Progenitor cell of endocrine pancreas (in vitro differentiated cells): ENCODE data around the gene OTUB2. TPM values are rescaled to one million over a fixed set of nuclear protein-coding genes. Genes with fewer than 3 reads are reported as not detected.

Experiments used
- DNase-seq: peaks from one replicate; pipeline ENCODE4 v3.0.0; 2021; ENCODE audit warnings: low spot score; ENCODE audit not compliant: unreplicated experiment
- H3K27ac Mint-ChIP-seq: 2 replicates; pipeline ENCODE4 v1.8.0; 2021; ENCODE audit warnings: mild to moderate bottlenecking, moderate library complexity, mixed read lengths
- H3K27me3 Mint-ChIP-seq: 2 replicates; pipeline ENCODE4 v1.8.0; 2021; ENCODE audit warnings: mixed read lengths
- H3K36me3 Mint-ChIP-seq: 2 replicates; pipeline ENCODE4 v1.8.0; 2022; ENCODE audit warnings: mixed read lengths; ENCODE audit not compliant: insufficient read depth
- H3K4me1 Mint-ChIP-seq: 2 replicates; pipeline ENCODE4 v1.8.0; 2021; ENCODE audit warnings: low read depth, mixed read lengths
- H3K4me3 Mint-ChIP-seq: 2 replicates; pipeline ENCODE4 v1.8.0; 2021; ENCODE audit warnings: low read depth, mild to moderate bottlenecking, moderate library complexity, mixed read lengths
- H3K9me3 Mint-ChIP-seq: 2 replicates; pipeline ENCODE4 v1.8.0; 2021; ENCODE audit warnings: low read depth, mixed read lengths
- total RNA-seq: library from RNA; stranded (reverse); gene quantifications from 2 replicates; pipeline ENCODE4 v1.2.1, GENCODE V29; 2021
- TF ChIP-seq, protein P1 (sequence below): fragments of 200-600 bp; sonication (generic); IDR thresholded peaks from one replicate; pipeline ENCODE4 v1.5.0; 2021; ENCODE audit warnings: antibody characterized with exemption, mild to moderate bottlenecking; ENCODE audit not compliant: unreplicated experiment

The OTUB2 gene
- total RNA-seq, 1 donor from 2014 or later, result 7.0 TPM

DNA sequence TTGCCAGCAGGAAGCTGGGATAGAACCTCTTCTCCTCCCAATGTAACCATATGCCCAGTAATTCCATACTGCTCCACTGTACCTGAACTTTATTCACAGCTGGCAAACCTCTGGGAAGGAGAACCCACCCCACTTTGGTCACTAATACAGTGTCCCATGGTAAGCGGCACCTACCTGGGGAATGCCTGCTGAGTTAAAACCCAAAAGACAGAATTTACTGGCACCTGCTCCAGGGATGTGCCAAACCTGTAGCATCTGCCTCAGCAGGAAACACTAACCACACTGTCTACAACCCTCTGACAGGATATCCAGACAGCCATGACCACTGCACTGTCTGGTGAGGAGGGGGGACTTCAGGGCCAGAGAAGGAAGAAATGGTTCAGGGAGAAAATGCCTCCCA is 28.3 kb downstream of the OTUB2 start:
- Mint-ChIP-seq H3K36me3 (peaks cover 29% of the 10 kb centered on the region), H3K27me3 (no peaks in the 10 kb centered on the region), H3K4me3 (no peak overlapping the region), H3K9me3 (no peaks in the 10 kb centered on the region), H3K4me1 (no peaks in the 10 kb centered on the region), H3K27ac (no peak overlapping the region)
- TF ChIP-seq, protein P1, sequence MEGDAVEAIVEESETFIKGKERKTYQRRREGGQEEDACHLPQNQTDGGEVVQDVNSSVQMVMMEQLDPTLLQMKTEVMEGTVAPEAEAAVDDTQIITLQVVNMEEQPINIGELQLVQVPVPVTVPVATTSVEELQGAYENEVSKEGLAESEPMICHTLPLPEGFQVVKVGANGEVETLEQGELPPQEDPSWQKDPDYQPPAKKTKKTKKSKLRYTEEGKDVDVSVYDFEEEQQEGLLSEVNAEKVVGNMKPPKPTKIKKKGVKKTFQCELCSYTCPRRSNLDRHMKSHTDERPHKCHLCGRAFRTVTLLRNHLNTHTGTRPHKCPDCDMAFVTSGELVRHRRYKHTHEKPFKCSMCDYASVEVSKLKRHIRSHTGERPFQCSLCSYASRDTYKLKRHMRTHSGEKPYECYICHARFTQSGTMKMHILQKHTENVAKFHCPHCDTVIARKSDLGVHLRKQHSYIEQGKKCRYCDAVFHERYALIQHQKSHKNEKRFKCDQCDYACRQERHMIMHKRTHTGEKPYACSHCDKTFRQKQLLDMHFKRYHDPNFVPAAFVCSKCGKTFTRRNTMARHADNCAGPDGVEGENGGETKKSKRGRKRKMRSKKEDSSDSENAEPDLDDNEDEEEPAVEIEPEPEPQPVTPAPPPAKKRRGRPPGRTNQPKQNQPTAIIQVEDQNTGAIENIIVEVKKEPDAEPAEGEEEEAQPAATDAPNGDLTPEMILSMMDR, result no peak
- no peak for DNase-seq

DNA sequence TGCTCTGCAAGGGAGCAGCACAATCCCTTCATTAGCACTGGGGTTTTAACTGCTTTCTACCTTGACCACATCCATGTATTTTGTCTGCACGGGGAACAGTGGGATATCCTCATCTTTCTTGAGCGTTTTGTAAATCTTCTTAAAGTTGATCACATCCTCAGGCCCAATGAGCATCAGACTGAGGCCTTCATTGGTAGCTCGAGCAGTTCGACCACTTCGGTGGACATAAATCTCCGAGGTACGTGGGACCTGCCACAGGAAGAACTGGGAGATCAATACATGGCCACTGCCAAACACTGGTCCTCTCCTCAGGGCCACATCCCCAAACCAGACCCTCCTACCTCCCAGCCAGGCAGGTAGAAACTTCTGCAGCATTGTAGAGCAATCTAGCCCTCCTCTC is 28.8 kb downstream of the OTUB2 start:
- Mint-ChIP-seq H3K4me1 (no peaks in the 10 kb centered on the region), H3K4me3 (no peak overlapping the region), H3K27ac (no peak overlapping the region), H3K36me3 (peaks cover 28% of the 10 kb centered on the region), H3K27me3 (no peaks in the 10 kb centered on the region), H3K9me3 (no peaks in the 10 kb centered on the region)
- DNase-seq, result no peak
- TF ChIP-seq, protein P1, result no peak

DNA sequence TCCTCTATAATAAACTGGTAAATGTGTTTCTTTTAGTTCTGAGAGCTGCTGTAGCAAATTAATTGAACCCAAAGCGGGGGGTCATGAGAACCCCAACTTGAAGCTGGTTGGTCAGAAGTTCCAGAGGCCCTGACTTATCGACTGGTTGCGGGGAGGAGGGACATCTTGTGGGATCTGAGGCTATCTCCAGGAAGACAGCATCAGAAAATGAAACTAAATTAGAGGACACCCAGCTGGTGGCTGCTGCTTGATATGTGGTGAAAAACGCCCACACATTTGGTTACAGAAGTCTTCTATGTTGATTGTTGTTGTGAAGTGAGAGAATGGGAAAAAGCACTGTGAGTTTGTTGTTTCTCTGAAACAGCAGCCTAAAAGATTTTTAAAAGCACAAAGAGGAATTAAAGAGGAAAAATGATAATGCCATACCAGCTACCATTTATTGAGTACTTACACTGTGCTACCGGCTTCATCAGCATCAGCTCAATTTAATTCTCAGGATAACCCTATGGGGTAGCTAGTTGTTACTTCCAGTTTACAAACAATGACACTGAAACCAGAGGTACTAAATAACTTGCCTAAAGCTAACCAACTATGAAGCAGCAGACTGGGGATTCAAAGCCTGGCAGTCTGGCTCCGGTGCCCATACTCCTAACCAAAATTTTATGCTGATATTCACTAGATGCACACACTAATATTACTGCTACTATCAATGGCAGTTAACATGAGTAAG is 30.6 kb downstream of the OTUB2 start:
- no peak overlapping the region for H3K27ac Mint-ChIP-seq
- TF ChIP-seq, protein P1, result no peak
- H3K4me3 Mint-ChIP-seq, result no peak overlapping the region
- no peaks in the 10 kb centered on the region for H3K9me3 Mint-ChIP-seq
- H3K36me3 Mint-ChIP-seq, result peaks cover 24% of the 10 kb centered on the region
- no peaks in the 10 kb centered on the region for H3K27me3 Mint-ChIP-seq
- DNase-seq, result no peak
- H3K4me1 Mint-ChIP-seq, result no peaks in the 10 kb centered on the region

DNA sequence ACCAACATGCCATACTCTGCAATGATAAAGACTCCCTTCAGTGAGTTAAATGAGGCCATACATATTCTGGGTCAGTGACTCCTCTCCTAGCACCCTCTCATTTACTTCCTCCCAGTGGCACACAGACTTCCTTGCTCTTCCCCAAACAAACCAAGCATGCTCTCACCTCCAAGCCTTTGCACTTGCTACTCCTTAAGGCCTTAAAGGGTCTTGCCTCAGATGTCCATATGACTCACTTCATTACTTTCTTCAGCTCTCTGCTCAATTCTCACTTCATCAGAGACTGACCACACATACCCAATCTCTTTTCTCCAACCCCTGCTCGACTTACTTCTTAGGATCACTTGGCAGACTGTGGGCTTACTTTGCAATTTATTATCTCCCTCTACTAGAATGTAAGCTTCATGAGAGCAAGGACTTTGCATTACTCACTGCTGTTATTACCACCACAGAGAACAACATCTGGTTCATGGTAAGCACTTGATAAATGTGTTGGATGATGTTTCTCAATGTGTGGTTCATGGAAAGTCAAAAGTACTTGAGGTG is 32.1 kb downstream of the OTUB2 start:
- Mint-ChIP-seq H3K36me3 (peaks cover 18% of the 10 kb centered on the region), H3K4me3 (no peak overlapping the region), H3K4me1 (no peaks in the 10 kb centered on the region), H3K27ac (no peak overlapping the region), H3K27me3 (no peaks in the 10 kb centered on the region), H3K9me3 (no peaks in the 10 kb centered on the region)
- no peak for DNase-seq
- TF ChIP-seq, protein P1, result no peak

DNA sequence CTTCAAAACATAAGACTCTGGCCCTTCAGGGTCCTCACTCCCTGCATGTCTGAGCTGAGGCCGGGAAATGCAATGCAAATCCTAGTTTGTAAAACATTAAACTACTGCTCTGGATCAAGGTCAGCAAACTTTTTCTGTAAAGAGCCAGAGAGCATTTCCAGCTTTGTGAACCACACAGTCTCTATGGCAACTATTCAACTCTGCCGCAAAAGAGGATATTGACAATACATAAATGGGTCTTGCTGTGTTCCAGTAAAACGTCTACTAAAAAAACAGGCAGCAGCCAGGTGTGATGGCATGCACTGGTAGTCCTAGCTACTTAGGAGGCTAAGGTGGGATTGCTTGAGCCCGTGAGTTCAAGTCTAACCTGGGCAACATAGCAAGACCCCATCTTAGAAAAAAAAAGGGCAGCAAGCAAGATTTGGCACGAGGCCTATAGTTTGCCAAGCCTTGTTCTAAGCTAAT is 32.6 kb downstream of the OTUB2 start:
- H3K27me3 Mint-ChIP-seq, result no peaks in the 10 kb centered on the region
- no peaks in the 10 kb centered on the region for H3K9me3 Mint-ChIP-seq
- TF ChIP-seq, protein P1, result no peak
- H3K27ac Mint-ChIP-seq, result no peak overlapping the region
- no peak for DNase-seq
- peaks cover 18% of the 10 kb centered on the region for H3K36me3 Mint-ChIP-seq
- no peaks in the 10 kb centered on the region for H3K4me1 Mint-ChIP-seq
- H3K4me3 Mint-ChIP-seq, result no peak overlapping the region
